ENCODE results near the gene TBC1D13. TPM values are rescaled to one million over a fixed set of nuclear protein-coding genes. Genes with fewer than 3 reads are reported as not detected.
"Not testable (repeated sequence)": the region's sequence is repeated elsewhere in the genome, so short reads cannot be mapped to it uniquely, and the experiment has no call there.

The TBC1D13 gene
- total RNA-seq, 1 donor from 2014 or later = 19.8 TPM

DNA sequence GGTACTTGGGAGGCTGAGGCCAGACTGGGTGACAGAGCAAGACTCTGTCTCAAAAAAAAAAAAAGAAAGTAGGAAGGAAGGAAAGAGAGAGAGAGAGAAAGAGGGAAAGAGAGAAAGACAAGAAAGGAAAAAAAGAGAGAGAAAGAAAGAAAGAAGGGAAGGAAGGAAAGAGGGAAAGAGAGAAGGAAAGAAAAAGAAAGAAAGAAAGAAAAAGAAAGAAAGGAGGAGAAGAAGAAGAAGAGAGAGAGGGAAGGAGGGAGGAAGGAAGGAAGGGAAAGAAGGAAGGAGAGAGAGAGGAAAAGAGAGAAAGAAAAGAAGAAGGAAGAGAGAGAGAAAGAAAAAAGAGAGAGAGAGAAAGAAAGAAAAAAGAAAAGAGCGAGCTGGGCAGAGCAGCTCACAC, 12.2 kb upstream of the TBC1D13 start:
- intact Hi-C loops (cut with DNase I) = loop anchor here (5.0 kb wide), 1 partner anchor 1047 kb away; the partner anchor contains the start of gene TOR1A
- Histone ChIP-seq H3K4me1 (peaks cover 0 to 20% of the 10 kb centered on the region in 2 donors), H3K4me3 (no peak overlapping the region)

DNA sequence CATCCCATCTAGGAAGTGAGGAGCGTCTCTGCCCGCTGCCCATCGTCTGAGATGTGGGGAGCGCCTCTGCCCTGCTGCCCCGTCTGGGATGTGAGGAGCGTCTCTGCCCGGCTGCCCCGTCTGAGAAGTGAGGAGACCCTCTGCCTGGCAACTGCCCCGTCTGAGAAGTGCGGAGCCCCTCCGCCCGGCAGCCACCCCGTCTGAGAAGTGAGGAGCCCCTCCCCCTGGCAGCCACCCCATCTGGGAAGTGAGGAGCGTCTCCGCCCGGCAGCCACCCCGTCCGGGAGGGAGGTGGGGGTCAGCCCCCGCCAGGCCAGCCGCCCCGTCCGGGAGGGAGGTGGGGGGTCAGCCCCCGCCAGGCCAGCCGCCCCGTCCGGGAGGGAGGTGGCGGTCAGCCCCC, 7.0 kb upstream of the TBC1D13 start:
- H3K9me3 ChIP-seq; H3K36me3 ChIP-seq; DNase-seq (ENCODE audit: low spot score in 2 of 2); H3K4me1 ChIP-seq; H3K27me3 ChIP-seq; intact Hi-C loops (cut with DNase I); H3K4me3 ChIP-seq; H3K27ac ChIP-seq: not testable (repeated sequence)

More for the DNA sequence above, 12.2 kb upstream of the TBC1D13 start:
- H3K27ac ChIP-seq = no peak overlapping the region
- H3K9me3 ChIP-seq = no peaks in the 10 kb centered on the region
- no peak for TF ChIP-seq CTCF (IDR thresholded peaks at IDR 0.05)
- H3K36me3 ChIP-seq = no peaks in the 10 kb centered on the region
- H3K27me3 ChIP-seq = no peaks in the 10 kb centered on the region
- no peak for DNase-seq (ENCODE audit: low spot score in 2 of 2)

GRCh38 chr9:128781187-128782070, 5.6 kb upstream of the TBC1D13 start:
- Histone ChIP-seq H3K36me3 (no peaks in the 10 kb centered on the region), H3K27ac (no peak overlapping the region), H3K9me3 (no peaks in the 10 kb centered on the region), H3K4me3 (no peak overlapping the region), H3K4me1 (no peaks in the 10 kb centered on the region), H3K27me3 (no peaks in the 10 kb centered on the region)
- no peak for DNase-seq (ENCODE audit: low spot score in 2 of 2)
- intact Hi-C loops (cut with DNase I) = no loop called here
- TF ChIP-seq CTCF (IDR thresholded peaks at IDR 0.05) = no peak

- DNase-seq (ENCODE audit: low spot score in 2 of 2) = no peak
These were observed 4.4 kb upstream of the TBC1D13 start for GRCh38 chr9:128782669-128783068.

DNA sequence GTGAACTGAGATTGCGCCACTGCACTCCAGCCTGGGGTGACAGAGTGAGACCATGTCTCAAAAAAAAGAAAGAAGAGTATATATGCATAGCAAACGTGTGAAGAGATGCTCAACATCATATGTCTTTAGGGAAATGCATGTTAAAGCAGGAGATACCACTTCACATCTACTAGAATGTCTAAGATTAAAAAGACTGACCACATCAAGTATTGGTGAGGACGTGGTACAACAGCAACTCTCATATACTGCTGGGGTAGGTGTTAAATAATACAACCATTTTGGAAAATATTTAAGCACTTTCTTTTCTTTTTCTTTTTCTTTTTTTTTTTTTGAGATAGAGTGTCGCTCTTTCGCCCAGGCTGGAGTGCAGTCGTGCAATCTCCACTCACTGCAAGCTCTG, 1.6 kb upstream of the TBC1D13 start:
- no peaks in the 10 kb centered on the region for H3K9me3 ChIP-seq
- H3K4me1 ChIP-seq = peaks cover 4 to 6% of the 10 kb centered on the region in 2 donors
- no peaks in the 10 kb centered on the region for H3K27me3 ChIP-seq
- intact Hi-C loops (cut with DNase I) = loop anchor here (5.0 kb wide), 1 partner anchor 148 kb away; no protein-coding TSS in a partner anchor
- H3K36me3 ChIP-seq = peaks cover 0 to 1% of the 10 kb centered on the region in 2 donors
- DNase-seq (ENCODE audit: low spot score in 2 of 2) = no peak
- H3K4me3 ChIP-seq = no peak overlapping the region
- H3K27ac ChIP-seq = no peak overlapping the region
- TF ChIP-seq CTCF (IDR thresholded peaks at IDR 0.05) = no peak

More at GRCh38 chr9:128782669-128783068, 4.4 kb upstream of the TBC1D13 start:
- no peaks in the 10 kb centered on the region for H3K27me3 ChIP-seq
- TF ChIP-seq CTCF (IDR thresholded peaks at IDR 0.05) = no peak
- no peaks in the 10 kb centered on the region for H3K36me3 ChIP-seq
- H3K4me3 ChIP-seq = no peak overlapping the region
- no peaks in the 10 kb centered on the region for H3K9me3 ChIP-seq
- H3K27ac ChIP-seq = no peak overlapping the region
- H3K4me1 ChIP-seq = no peaks in the 10 kb centered on the region
- intact Hi-C loops (cut with DNase I) = no loop called here

DNA sequence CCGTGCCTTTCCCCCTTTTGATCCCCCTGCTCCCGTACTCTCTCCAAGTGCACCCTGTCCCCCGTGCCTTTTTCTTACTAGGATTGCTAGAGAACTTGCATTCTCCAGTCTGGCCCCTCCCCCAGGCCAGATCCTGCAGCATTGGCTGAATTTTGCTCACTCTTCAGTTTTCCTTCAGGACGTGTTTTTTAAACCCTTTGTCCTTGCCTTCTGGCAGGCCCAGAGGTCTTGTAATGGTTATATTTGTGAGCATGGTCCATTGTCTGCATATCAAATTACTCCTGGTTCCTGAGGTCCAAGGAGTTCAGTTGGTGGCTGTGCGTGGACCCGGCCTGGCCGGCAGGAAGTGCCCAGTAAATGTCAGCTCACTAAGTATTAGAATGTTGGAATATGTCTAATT, 606 bp downstream of the TBC1D13 start:
- intact Hi-C loops (cut with DNase I) = loop anchor here (1.0 to 5.0 kb wide), 3 partner anchors 16 to 150 kb away; partner anchors contain the start of genes ENDOG and ZER1
- Histone ChIP-seq H3K27me3 (no peaks in the 10 kb centered on the region), H3K4me1 (peaks cover 4 to 6% of the 10 kb centered on the region in 2 donors), H3K27ac (peak overlapping the region; percentile 78 to 83), H3K4me3 (peak overlapping the region; percentile 59 to 97), H3K9me3 (no peaks in the 10 kb centered on the region), H3K36me3 (peaks cover 22% of the 10 kb centered on the region in 2 donors)
- TF ChIP-seq CTCF (IDR thresholded peaks at IDR 0.05) = no peak
- DNase-seq (ENCODE audit: low spot score in 2 of 2) = no peak

Measured in ascending aorta (tissue), 2 donors.